CD4-positive, alpha-beta T cell treated with Interleukin-6 at 100 ng/mL for 8 hours (primary cell): ENCODE measurements around the gene PDAP1.
"Not testable (repeated sequence)": the region's sequence is repeated elsewhere in the genome, so short reads cannot be mapped to it uniquely, and the experiment has no call there.

Experiments used
- DNase-seq: peaks from one replicate; pipeline ENCODE4 v3.0.0-alpha.2; 2020; ENCODE audit warnings: mixed read lengths, low spot score

Gene PDAP1

DNA sequence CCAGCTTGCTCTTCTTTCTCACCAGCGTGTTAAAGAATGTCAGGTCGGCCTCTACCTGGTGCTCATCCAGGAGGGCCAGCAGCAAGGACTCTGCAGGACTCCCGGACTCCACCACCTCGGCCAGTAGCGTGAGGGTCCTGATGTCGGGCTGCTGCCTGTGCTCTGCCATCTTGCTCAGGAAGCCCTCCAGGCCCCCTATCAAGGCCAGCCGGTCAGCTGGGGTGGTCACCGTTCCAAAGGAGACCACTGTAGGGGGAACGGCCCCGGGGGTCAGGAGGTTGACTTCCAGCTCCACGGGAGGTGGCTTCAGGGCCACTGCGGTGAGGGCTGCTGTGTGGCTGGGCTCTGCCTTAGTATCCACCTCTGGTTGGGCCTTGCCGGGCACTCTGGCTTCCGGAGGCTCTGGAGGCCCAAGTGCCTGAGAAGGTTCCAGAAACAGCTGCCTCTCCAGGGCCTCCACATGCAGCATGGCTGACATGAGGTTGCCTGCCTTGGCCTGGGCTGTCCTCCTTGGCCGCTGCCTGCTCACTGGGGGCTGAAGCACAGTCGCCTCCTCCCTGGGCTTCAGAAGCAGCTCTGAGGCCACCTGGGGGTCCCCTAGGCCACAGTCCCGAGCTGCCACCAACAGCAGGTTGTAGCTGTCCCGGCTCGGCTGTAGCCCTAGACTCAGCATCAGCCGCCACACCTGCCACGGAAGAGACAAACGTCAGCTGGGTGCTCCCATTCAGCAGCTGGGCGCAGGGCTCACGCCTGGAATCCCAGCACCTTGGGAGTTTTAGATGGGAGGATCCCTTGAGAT, 16.7 kb upstream of the PDAP1 start:
- no peak for DNase-seq

DNA sequence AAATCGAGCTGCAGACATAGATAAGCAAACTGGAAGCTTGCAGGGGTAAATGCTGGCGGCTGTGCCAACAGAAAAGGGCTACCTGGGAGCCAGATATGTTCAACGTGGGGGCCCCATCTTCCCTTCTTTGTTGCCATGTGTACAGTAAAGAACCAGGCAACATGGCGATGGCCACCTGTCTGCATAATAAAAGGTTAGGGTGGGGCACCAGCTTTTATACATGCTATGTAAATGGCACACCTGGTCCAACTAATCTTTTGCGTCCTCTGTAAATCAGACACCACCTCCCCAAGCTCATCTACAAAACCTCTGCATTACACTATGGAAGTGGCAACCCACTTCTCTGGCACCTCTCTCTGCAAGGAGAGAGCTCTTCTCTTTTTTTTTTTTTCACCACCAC, 14.2 kb upstream of the PDAP1 start:
- DNase-seq = no peak

- DNase-seq = no peak
These were observed 13.8 kb upstream of the PDAP1 start for GRCh38 chr7:99422186-99422585.

GRCh38 chr7:99420986-99421385, 12.6 kb upstream of the PDAP1 start:
- DNase-seq = no peak

- no peak for DNase-seq
These were observed 11.8 kb upstream of the PDAP1 start for GRCh38 chr7:99420213-99420612.

DNA sequence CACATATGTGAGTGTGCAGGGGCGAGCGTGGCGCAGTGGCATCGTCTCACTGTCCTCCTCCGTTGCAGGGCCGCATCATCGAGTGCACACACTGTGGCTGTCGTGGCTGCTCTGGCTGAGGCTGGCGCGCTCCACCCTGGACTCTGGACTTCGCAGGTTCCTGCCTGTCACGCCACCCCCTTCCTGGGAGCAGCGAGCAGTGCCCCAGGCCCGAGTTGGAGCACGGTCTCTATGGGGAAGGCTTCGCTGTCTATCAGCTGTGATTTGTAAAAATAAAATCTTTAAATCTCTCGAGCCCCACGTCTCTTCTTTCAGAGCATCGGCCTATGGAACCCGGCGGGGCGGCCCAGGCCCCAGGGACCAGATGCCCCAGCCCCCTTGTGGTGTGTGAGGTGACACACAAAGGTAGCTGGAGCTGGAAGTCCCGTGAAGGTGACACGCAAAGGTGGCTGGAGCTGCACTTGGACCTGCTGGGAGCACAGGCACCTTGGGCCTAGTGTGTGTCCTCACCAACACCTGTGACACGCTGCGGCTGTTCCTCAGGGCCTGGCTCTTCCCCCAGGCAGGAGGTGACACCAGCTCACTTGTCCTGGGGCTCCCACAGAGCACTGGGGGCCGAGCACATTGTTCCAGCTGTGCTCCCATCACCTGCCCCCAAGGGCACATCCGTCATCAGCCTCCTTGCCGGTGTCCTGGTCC, 11.1 kb upstream of the PDAP1 start:
- no peak for DNase-seq

- DNase-seq = no peak
These were observed 9.9 kb upstream of the PDAP1 start for GRCh38 chr7:99418260-99418659.

DNA sequence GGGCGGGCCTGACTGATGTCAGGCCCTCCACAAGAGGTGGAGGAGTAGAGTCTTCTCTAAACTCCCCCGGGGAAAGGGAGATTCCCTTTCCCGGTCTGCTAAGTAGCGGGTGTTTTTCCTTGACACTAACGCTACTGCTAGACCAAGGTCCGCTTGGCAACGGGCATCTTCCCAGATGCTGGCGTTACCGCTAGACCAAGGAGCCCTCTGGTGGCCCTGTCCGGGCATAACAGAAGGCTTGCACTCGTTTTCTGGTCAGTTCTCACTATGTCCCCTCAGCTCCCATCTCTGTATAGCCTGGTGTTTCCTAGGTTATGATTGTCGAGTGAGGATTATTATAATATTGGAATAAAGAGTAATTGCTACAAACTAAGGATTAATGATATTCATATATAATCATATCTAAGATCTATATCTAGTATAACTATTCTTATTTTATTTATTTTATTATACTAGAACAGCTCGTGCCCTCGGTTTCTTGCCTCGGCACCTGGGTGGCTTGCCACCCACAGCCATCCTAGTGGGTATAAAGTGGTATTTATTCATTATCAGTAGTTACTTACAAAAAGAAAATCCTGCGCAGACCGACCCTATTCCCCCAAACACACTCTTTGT, 7.2 kb upstream of the PDAP1 start:
- DNase-seq = not testable (repeated sequence)

DNA sequence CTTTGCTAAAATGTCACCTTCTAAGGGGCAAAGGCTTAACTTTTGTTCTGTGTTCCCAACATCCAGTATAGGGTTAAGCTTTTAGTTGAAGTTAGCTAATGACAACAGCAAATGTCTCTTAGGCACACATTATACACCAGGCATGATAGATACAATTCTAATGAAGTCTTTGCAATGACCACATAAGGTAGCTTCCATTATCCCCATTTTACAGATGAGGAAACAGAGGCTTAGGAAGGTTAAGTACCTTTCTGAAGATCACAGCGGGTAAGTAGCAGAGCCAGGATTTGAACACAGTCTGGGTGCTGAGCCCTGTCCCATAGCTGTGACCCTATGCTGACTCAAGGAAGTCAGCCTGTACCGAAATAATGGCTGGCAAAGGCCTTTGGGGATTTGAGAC, 2.2 kb upstream of the PDAP1 start:
- DNase-seq = no peak

DNA sequence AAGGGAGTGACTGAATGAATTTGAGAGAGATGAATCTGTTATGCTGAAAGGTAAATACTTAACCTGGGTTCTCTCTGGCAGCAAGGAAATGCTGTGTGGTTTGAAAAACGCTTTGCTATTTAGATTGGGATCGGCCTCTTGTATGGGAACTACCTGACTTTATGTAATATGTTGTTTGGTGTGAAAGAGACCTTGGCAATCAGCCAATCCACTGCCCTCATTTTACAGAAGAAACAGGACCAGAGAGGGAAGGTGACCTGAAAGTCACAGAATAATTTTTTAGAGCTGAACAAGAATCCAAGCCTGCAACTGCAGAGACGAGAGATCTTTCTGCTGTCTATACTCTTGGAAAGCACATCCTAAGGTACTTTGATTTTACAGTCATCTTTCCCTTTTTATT, 1.4 kb upstream of the PDAP1 start:
- DNase-seq = no peak

DNA sequence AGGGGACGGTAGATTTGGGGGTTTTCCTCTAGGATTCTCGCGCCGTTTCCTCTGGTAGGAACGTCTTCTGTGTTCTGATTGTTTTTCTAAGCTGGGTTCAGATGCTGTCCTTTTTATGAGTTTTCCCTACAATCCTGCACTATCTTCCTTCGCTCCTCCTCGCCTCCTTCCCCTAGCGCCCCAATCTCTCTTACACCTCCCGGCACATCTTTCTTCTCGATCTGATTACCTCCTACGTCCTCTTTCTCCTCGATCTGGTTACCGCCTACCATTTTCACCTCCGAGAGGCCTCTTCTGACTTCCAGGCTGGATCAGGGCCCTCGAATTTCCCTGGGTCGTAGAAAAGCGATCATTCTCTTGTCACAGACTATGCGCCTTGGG, 785 bp upstream of the PDAP1 start:
- no peak for DNase-seq

DNA sequence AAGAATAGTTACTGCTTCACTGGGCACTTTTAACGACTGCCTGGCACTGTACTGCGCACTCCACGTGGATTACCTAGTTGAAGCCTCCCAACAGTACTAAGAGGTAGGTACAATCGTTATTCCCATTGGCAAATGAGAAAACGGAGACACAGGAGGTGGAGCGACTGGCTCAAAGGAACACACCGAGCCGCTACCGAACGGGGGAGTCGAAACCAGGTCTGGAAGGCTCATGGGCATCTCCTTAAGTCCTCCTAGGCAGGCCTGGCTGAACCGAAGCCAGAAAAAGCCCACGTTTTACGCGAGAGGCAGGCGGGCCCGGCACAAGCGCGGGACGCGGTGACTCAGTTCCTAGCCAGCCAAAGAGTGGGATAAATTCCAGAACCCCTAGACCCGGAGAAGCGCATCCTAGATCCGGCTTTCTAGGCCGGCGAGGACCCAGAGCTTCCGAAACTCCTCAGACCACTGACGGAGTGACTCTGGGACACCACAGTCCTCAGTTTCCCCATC, 472 bp downstream of the PDAP1 start:
- no peak for DNase-seq

GRCh38 chr7:99406557-99406956, 1.8 kb downstream of the PDAP1 start:
- no peak for DNase-seq

DNA sequence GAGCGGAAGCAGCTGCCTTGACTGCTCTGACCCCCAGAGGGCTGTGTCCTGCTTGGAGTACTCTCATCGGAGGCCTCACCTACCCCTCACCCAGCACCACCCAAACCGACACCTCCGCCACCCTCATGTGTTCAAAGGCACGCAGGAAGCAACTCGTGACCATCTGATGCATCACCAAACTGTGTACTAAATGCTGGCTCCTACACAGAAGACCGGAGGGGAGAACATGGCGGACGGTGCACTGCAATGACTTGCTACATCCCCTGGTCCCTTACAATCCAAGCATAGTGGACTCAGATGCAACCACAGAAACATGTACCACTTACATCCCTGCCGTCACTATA, 3.4 kb downstream of the PDAP1 start:
- DNase-seq = no peak

DNA sequence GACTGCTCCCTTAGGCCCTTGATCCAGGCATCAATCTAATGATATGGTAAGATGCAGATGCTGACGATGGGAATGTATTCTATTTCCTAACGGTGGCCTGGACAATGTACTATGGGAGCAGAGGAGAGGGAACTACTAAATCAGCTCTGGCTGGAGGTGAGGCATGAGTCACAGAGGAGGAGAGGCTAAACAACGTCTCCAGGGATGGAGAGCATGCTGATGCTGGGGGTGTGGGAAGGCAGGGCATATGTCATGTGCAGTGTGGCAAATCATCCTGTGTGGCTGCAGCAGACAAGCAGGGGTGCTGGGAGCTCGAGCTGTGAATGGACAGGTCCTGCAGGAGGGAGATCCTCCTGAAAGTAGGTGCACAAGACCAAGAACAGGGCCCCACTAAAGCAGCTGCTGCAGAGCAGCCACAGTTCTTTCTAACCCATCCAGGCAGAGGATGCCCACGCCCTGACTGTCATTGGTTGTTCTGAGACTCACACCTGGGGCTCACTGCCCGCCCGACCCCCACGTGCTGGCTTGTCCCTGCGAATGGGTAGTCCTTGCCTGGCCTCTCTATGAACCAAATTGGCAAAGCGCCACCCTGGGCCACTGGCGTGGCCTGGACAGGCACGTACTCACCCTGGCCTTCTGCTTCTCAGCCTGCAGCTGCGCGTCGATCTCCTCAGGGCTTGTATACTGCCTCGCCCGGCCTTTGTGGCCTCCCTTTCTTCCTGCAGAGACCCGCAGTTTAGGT, 4.0 kb downstream of the PDAP1 start:
- DNase-seq = no peak

DNA sequence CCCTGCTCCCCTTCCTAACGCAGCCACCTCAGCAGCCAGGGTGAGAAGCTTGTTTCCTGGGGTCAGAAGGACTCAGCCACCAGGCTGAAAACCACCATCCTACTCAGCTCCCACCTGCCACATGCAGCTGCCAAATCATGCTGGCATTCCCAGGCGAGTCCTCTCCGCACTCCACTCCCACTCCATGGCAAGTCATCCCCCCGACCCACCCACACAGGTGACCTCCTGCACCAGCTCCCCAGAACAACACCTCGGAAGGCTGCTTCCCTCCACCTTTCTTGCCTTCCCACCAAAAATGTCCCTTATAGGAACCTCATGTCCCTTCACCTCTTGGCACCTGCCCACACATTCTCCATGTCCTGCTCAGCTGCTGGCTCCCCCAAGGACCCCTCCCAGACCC, 4.6 kb downstream of the PDAP1 start:
- no peak for DNase-seq

DNA sequence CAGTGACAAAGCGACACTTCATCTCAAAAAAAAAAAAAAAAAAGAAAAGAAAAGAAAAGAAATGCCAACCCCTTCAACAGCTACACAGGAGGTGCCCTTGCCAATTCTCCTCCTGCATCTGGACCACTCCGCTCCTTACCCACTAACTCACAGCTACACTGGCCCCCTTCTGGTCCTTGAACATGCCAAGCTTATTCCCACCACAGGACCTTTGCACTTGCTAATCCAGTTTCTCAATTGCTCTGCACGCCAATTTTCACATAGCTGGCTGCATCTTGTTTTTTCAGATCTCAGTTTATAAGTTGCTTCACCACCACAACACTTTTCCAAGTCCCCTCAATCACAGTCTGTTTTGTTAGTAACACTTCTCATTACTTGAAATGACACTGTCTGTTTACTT, 5.5 kb downstream of the PDAP1 start:
- DNase-seq = no peak

DNA sequence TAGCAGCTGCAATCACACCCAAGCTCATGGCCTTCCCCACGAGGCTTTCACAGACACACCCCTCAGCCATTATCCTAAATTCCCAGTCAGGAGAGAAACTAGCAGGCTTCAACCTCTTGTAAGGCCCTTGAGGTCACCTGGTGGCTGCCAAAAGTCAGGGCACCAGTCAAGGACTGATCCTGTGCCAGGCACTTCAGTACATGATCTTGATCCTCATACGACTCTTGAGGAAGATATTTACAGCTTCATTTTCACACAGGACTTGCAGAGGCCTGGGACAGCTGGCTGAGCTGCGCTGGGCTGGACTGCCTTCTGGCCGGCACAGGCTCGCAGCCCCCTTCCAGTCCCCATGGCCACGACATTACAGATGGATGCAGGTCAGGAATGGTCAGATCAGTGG, 8.8 kb downstream of the PDAP1 start:
- DNase-seq = no peak

GRCh38 chr7:99398891-99399445, 9.4 kb downstream of the PDAP1 start:
- DNase-seq = no peak

GRCh38 chr7:99397297-99397983, 11.0 kb downstream of the PDAP1 start:
- DNase-seq = no peak

DNA sequence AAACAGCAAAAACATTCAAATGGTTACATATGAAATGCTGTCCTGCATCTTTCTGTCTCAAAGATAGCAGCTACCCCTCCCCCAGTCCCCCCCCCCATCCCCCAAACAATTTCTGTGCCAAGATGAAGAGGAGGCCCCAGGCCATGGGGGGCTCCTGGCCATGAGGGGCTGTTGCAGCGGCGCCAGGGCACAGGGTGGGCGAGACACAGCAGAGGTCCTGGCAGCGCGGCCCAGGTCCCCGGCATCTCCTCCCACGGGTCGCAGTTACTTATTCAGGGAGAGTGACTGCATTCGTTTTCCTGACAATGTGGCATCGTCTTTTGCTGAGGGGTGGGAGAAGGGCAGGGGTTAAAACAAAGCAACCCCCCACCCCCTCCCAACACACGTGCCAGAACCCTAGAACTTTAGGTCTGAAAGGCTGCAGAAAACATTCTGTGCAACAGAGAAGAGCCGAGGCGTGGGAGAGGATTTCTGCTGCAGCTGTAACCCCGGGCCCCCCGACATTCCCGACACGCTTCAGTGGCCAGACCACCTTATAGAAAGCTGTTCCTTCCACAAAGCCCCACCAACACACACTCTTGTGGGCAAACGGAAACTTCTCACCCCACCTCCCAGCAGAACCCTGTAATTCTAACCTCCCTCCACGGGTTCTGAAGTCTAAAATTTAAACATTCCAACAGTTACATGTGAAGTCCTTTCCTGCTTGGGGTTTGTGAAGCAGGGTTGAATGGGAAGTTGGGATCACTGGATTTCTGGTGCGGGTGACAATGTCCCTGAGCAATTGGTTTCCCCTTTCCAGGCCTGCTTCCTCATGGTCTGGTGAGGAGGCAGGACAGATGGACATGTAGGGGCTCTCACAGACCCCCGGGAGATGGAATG, 11.7 kb downstream of the PDAP1 start:
- no peak for DNase-seq
